Endodermal cell (in vitro differentiated cells): ENCODE results near the gene ADGRL3. TPM values are rescaled to one million over a fixed set of nuclear protein-coding genes. Genes with fewer than 3 reads are reported as not detected.

Experiments used
- DNase-seq: peaks from one replicate; pipeline ENCODE4 v3.0.0-alpha.2; 2017
- H3K27ac ChIP-seq: 2 replicates; pipeline ENCODE4 v1.5.1; 2013; ENCODE audit warnings: mild to moderate bottlenecking, low read depth, low read length, moderate library complexity
- H3K27me3 ChIP-seq: 2 replicates; pipeline ENCODE4 v1.6.1; 2013; ENCODE audit warnings: mild to moderate bottlenecking, low read length, moderate library complexity; ENCODE audit not compliant: insufficient read depth, control insufficient read depth, poor library complexity, severe bottlenecking
- H3K36me3 ChIP-seq: 2 replicates; pipeline ENCODE4 v1.7.0; 2013; ENCODE audit warnings: mild to moderate bottlenecking, low read length, moderate library complexity; ENCODE audit not compliant: control insufficient read depth, insufficient read depth
- H3K4me1 ChIP-seq: one replicate; pipeline ENCODE4 v1.7.0; 2013; ENCODE audit warnings: low read length; ENCODE audit not compliant: control insufficient read depth, insufficient read depth
- H3K4me3 ChIP-seq: 2 replicates; pipeline ENCODE4 v1.5.1; 2013; ENCODE audit warnings: mild to moderate bottlenecking, low read length, moderate library complexity
- H3K9ac ChIP-seq: 2 replicates; pipeline ENCODE4 v1.6.1; 2013; ENCODE audit warnings: mild to moderate bottlenecking, low read length, moderate library complexity; ENCODE audit not compliant: poor library complexity, severe bottlenecking; ENCODE audit errors: extremely low read depth
- H3K9me3 ChIP-seq: 2 replicates; pipeline ENCODE4 v1.6.1; 2013; ENCODE audit warnings: mild to moderate bottlenecking, low read length, moderate library complexity; ENCODE audit not compliant: control insufficient read depth
- H3K27ac Mint-ChIP-seq: 2 replicates; pipeline ENCODE4 v1.8.0; 2020; ENCODE audit warnings: mixed read lengths
- H3K27me3 Mint-ChIP-seq: 2 replicates; pipeline ENCODE4 v1.8.0; 2021; ENCODE audit warnings: mild to moderate bottlenecking, mixed read lengths; ENCODE audit not compliant: insufficient read depth
- H3K36me3 Mint-ChIP-seq: 2 replicates; pipeline ENCODE4 v1.8.0; 2020; ENCODE audit warnings: low read depth, mixed read lengths
- H3K4me1 Mint-ChIP-seq: 2 replicates; pipeline ENCODE4 v1.8.0; 2020; ENCODE audit warnings: mixed read lengths
- H3K4me3 Mint-ChIP-seq: 2 replicates; pipeline ENCODE4 v1.8.0; 2020; ENCODE audit warnings: mild to moderate bottlenecking, moderate library complexity, mixed read lengths
- H3K9me3 Mint-ChIP-seq: 2 replicates; pipeline ENCODE4 v1.8.0; 2020; ENCODE audit warnings: mild to moderate bottlenecking, mixed read lengths
- CTCF ChIP-seq: fragments of 200-600 bp; sonication (generic); conservative IDR thresholded peaks from 2 replicates; pipeline ENCODE4 v1.5.0; 2021; ENCODE audit warnings: antibody characterized with exemption, mild to moderate bottlenecking
- WGBS, 2 experiments: methylation state at CpG; one replicate each; pipeline versions ENCODE4 v1.1.5 to v1.1.7; 2013; ENCODE audit warnings: missing lambda C conversion rate in 2 of 2, mixed read lengths in 1 of 2; ENCODE audit not compliant: insufficient coverage in 1 of 2, insufficient read length in 1 of 2; 5-methylcytosine and 5-hydroxymethylcytosine counted together
- total RNA-seq, 2 donors: library from RNA; stranded (reverse); fragmentation: NEBNext Ultra II Directional in 1 of 2; extraction: Animal tissue kit (Norgen Biotek cat#: 25700) in 1 of 2; gene quantifications; 2 replicates in 1 of 2; 3 replicates in 1 of 2; pipeline ENCODE4 v1.2.1, GENCODE V29; 2021

Gene ADGRL3
- total RNA-seq, 2 donors from 2014 or later = 9.9 to 10.3 TPM

DNA sequence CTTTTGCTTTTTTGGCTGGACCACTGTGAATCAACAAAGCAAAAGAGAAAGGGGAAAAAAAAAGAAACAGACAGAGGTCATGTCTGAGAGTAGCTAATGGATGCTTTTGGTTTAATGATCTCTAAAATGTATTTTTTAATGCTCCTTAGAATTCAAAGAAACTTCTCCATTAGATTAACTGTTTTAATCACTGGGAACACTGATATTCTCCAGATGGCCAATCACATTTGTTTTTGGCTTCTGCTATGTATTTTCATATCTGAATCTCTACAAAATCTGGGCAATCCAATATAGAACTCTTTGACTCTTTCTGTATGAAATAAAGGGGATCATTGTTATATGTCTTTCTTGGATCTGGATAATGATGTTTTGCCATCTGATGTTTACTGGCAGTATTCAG is 278.2 kb downstream of the ADGRL3 start:
- no peaks in the 10 kb centered on the region for H3K27me3 ChIP-seq
- no peaks in the 10 kb centered on the region for H3K36me3 ChIP-seq
- Mint-ChIP-seq H3K27me3 (no peaks in the 10 kb centered on the region), H3K36me3 (no peaks in the 10 kb centered on the region), H3K27ac (no peak overlapping the region), H3K4me1 (peaks cover 4% of the 10 kb centered on the region), H3K4me3 (no peak overlapping the region), H3K9me3 (no peaks in the 10 kb centered on the region)
- no peaks in the 10 kb centered on the region for H3K4me1 ChIP-seq
- no peak overlapping the region for H3K4me3 ChIP-seq
- H3K9me3 ChIP-seq = no peaks in the 10 kb centered on the region
- TF ChIP-seq CTCF = no peak
- no peak overlapping the region for H3K9ac ChIP-seq
- H3K27ac ChIP-seq = no peak overlapping the region
- no peak for DNase-seq

- TF ChIP-seq CTCF = no peak
- Histone ChIP-seq H3K9ac (no peak overlapping the region), H3K27ac (no peak overlapping the region), H3K9me3 (no peaks in the 10 kb centered on the region), H3K4me1 (no peaks in the 10 kb centered on the region), H3K27me3 (no peaks in the 10 kb centered on the region), H3K36me3 (no peaks in the 10 kb centered on the region), H3K4me3 (no peak overlapping the region)
- H3K27ac Mint-ChIP-seq = no peak overlapping the region
- H3K36me3 Mint-ChIP-seq = no peaks in the 10 kb centered on the region
- H3K4me1 Mint-ChIP-seq = peaks cover 3% of the 10 kb centered on the region
- H3K4me3 Mint-ChIP-seq = no peak overlapping the region
- WGBS, 2 experiments = 100% methylated on average over 1 to 2 of the region's 3 CpGs
- no peak for DNase-seq
- no peaks in the 10 kb centered on the region for H3K9me3 Mint-ChIP-seq
- H3K27me3 Mint-ChIP-seq = no peaks in the 10 kb centered on the region
These were observed 284.9 kb downstream of the ADGRL3 start for GRCh38 chr4:61485056-61485455.

DNA sequence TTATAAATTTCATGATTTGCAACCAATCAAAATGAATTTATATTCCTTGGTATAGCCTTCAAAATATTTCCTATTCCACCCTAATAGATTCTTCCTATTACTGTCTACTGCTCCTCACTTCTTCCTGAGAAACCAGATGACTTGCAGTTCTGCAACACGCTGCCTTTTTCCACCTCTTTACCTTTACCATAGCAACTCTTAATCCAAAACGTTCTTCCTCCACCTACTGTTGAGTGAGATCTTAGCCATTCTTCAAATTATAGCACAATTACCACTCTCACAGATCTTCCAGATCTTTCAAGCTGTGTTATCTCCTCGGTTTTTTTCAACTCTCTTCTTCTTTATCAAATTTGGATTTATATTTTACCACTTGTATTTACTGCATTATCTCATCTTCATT is 289.8 kb downstream of the ADGRL3 start:
- no peak overlapping the region for H3K27ac Mint-ChIP-seq
- no peaks in the 10 kb centered on the region for H3K36me3 Mint-ChIP-seq
- no peaks in the 10 kb centered on the region for H3K27me3 Mint-ChIP-seq
- no peak for DNase-seq
- TF ChIP-seq CTCF = no peak
- no peaks in the 10 kb centered on the region for H3K4me1 ChIP-seq
- H3K9me3 Mint-ChIP-seq = no peaks in the 10 kb centered on the region
- H3K27me3 ChIP-seq = no peaks in the 10 kb centered on the region
- no peaks in the 10 kb centered on the region for H3K36me3 ChIP-seq
- no peak overlapping the region for H3K4me3 Mint-ChIP-seq
- H3K27ac ChIP-seq = no peak overlapping the region
- H3K9ac ChIP-seq = no peak overlapping the region
- H3K4me1 Mint-ChIP-seq = peaks cover 4% of the 10 kb centered on the region
- no peaks in the 10 kb centered on the region for H3K9me3 ChIP-seq
- 80 to 83% methylated on average over 3 of the region's 3 CpGs for WGBS, 2 experiments
- no peak overlapping the region for H3K4me3 ChIP-seq
